ENCODE data around the gene ABTB2. TPM values are rescaled to one million over a fixed set of nuclear protein-coding genes. Genes with fewer than 3 reads are reported as not detected.

Gene ABTB2
- polyA plus RNA-seq, 1 donor from 2014 or later, result 0.68 TPM

DNA sequence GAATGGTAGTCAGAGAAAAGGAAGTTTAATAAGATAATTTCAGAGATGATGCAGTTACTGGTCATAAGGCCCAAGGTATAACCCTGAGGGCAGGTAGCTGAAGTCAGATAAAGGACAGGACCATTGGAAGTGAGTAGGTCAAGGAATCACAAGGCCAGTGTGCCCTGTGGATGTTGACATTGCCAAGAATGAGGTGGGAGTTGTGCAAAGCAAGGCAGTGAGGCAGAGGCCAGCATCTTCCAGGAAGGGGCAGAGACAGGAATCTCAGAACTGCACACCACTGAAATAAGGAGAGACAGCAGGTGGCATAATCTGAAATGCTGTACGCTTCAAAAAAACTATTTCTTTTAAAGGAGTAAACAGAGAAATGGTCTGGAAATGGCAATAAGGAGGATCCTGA is 61.4 kb downstream of the ABTB2 start:
- H3K4me3 ChIP-seq (ENCODE audit: low read length), result no peak overlapping the region
- H3K9me3 ChIP-seq (ENCODE audit: low read length), result no peaks in the 10 kb centered on the region
- TF ChIP-seq TAF1 (IDR thresholded peaks at IDR 0.05; ENCODE audit: low read depth), result no peak
- no peak for TF ChIP-seq EP300 (conservative IDR thresholded peaks at IDR 0.05; ENCODE audit: poor library complexity, severe bottlenecking)
- TF ChIP-seq MXI1 (conservative IDR thresholded peaks at IDR 0.05; ENCODE audit: poor library complexity, severe bottlenecking), result no peak
- no peak for TF ChIP-seq POLR2AphosphoS5 (IDR thresholded peaks at IDR 0.05)
- TF ChIP-seq, protein P1, sequence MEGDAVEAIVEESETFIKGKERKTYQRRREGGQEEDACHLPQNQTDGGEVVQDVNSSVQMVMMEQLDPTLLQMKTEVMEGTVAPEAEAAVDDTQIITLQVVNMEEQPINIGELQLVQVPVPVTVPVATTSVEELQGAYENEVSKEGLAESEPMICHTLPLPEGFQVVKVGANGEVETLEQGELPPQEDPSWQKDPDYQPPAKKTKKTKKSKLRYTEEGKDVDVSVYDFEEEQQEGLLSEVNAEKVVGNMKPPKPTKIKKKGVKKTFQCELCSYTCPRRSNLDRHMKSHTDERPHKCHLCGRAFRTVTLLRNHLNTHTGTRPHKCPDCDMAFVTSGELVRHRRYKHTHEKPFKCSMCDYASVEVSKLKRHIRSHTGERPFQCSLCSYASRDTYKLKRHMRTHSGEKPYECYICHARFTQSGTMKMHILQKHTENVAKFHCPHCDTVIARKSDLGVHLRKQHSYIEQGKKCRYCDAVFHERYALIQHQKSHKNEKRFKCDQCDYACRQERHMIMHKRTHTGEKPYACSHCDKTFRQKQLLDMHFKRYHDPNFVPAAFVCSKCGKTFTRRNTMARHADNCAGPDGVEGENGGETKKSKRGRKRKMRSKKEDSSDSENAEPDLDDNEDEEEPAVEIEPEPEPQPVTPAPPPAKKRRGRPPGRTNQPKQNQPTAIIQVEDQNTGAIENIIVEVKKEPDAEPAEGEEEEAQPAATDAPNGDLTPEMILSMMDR (IDR thresholded peaks at IDR 0.05; ENCODE audit: poor library complexity, severe bottlenecking), result no peak
- H3K27ac ChIP-seq (ENCODE audit: low read length), result no peak overlapping the region
- H3K4me2 ChIP-seq (ENCODE audit: low read length), result no peak overlapping the region
- H3K27me3 ChIP-seq (ENCODE audit: insufficient read depth, low read depth, low read length), result no peaks in the 10 kb centered on the region
- H3K36me3 ChIP-seq (ENCODE audit: insufficient read depth, low read length), result no peaks in the 10 kb centered on the region
- no peaks in the 10 kb centered on the region for H3F3A ChIP-seq (ENCODE audit: insufficient read depth, low read length, poor library complexity, severe bottlenecking)
- no peaks in the 10 kb centered on the region for H4K20me1 ChIP-seq (ENCODE audit: insufficient read depth)
- H3K9me2 ChIP-seq (ENCODE audit: insufficient read depth, low read length), result no peaks in the 10 kb centered on the region
- H3K79me2 ChIP-seq (replicated peaks; ENCODE audit: insufficient read depth, low read length), result no peaks in the 10 kb centered on the region
- no peak overlapping the region for H3K9ac ChIP-seq (ENCODE audit: low read length)
- no peak overlapping the region for H2AFZ ChIP-seq (ENCODE audit: low read depth, low read length)

GRCh38 chr11:34292546-34292945 is 65.3 kb downstream of the ABTB2 start:
- Histone ChIP-seq H3K27me3 (ENCODE audit: insufficient read depth, low read depth, low read length) (no peaks in the 10 kb centered on the region), H3K79me2 (replicated peaks; ENCODE audit: insufficient read depth, low read length) (no peaks in the 10 kb centered on the region), H3K4me2 (ENCODE audit: low read length) (no peak overlapping the region), H3K27ac (ENCODE audit: low read length) (no peak overlapping the region), H3K36me3 (ENCODE audit: insufficient read depth, low read length) (no peaks in the 10 kb centered on the region), H3K9ac (ENCODE audit: low read length) (no peak overlapping the region), H3K9me3 (ENCODE audit: low read length) (no peaks in the 10 kb centered on the region), H3F3A (ENCODE audit: insufficient read depth, low read length, poor library complexity, severe bottlenecking) (no peaks in the 10 kb centered on the region), H2AFZ (ENCODE audit: low read depth, low read length) (no peak overlapping the region), H3K4me3 (ENCODE audit: low read length) (no peak overlapping the region), H3K9me2 (ENCODE audit: insufficient read depth, low read length) (no peaks in the 10 kb centered on the region), H4K20me1 (ENCODE audit: insufficient read depth) (no peaks in the 10 kb centered on the region)
- TF ChIP-seq POLR2AphosphoS5 (IDR thresholded peaks at IDR 0.05) (no peak), EP300 (conservative IDR thresholded peaks at IDR 0.05; ENCODE audit: poor library complexity, severe bottlenecking) (no peak), EZH2 (IDR thresholded peaks at IDR 0.05; ENCODE audit: borderline replicate concordance, insufficient read depth, low read length, poor library complexity, severe bottlenecking) (no peak), REST (IDR thresholded peaks at IDR 0.05; ENCODE audit: borderline replicate concordance) (no peak), RAD21 (conservative IDR thresholded peaks at IDR 0.05) (no peak), MXI1 (conservative IDR thresholded peaks at IDR 0.05; ENCODE audit: poor library complexity, severe bottlenecking) (no peak), SMC3 (conservative IDR thresholded peaks at IDR 0.05; ENCODE audit: poor library complexity) (no peak), TAF1 (IDR thresholded peaks at IDR 0.05; ENCODE audit: low read depth) (no peak)
- TF ChIP-seq, protein P1 (IDR thresholded peaks at IDR 0.05; ENCODE audit: poor library complexity, severe bottlenecking), result no peak

Measured in neural cell (in vitro differentiated cells).